ENCODE results near the gene KIAA0319L.

GRCh38 chr1:35481229-35481628 lies 76.0 kb downstream of the KIAA0319L start:
- TF ChIP-seq EZH2 (IDR thresholded peaks at IDR 0.05; ENCODE audit: borderline replicate concordance, insufficient read depth, low read length, poor library complexity, severe bottlenecking) (no peak), REST (IDR thresholded peaks at IDR 0.05; ENCODE audit: borderline replicate concordance) (no peak), RAD21 (conservative IDR thresholded peaks at IDR 0.05) (no peak), CTCF (IDR thresholded peaks at IDR 0.05; ENCODE audit: poor library complexity, severe bottlenecking) (no peak)
